ENCODE data around the gene DPH2. TPM values are rescaled to one million over a fixed set of nuclear protein-coding genes. Genes with fewer than 3 reads are reported as not detected.

The DPH2 gene
- polyA plus RNA-seq, 2 of the 4 experiments (the other 2 are of a cell fraction) = 38.8 to 41.7 TPM

- no peak for FAIRE-seq
- no peak overlapping the region for H3K4me3 ChIP-seq
- H3K27ac ChIP-seq = no peak overlapping the region
- no peak for TF ChIP-seq NR3C1 (IDR thresholded peaks at IDR 0.05)
- CTCF ChIA-PET = interaction anchor here (1.2 to 1.8 kb wide), 4 partner anchors 19 to 213 kb away, joined by 3 to 7 read pairs (median 5); no protein-coding TSS in a partner anchor
- 96% methylated on average over 8 of the region's 8 CpGs for WGBS (ENCODE audit: missing lambda C conversion rate)
- DNase-seq (ENCODE audit: low read depth in 1 of 2, low spot score in 1 of 2) = no peak
- peaks cover 37% of the 10 kb centered on the region; the same call in 2 of the 3 replicates for H3K4me1 ChIP-seq
- H3K4me2 ChIP-seq = no peak overlapping the region
- POLR2A ChIA-PET = no interaction called here
- no peak for ATAC-seq
- H3K9me3 ChIP-seq = no peaks in the 10 kb centered on the region
Measured at GRCh38 chr1:43976890-43977289, 7.1 kb downstream of the DPH2 start.

- H3K4me1 ChIP-seq = peaks cover 37% of the 10 kb centered on the region; the same call in 2 of the 3 replicates
- no peak for TF ChIP-seq BCL3 (IDR thresholded peaks at IDR 0.05)
- TF ChIP-seq TP53 (CRISPR knock-in tag; IDR thresholded peaks at IDR 0.05) = no peak
- no peak for TF ChIP-seq RNF2 (IDR thresholded peaks at IDR 0.05; ENCODE audit: borderline replicate concordance, low read depth)
- no peak for TF ChIP-seq CTCF (IDR thresholded peaks at IDR 0.05)
- TF ChIP-seq KDM5A (IDR thresholded peaks at IDR 0.05) = no peak
- no peak for TF ChIP-seq MAX (IDR thresholded peaks at IDR 0.05)
- TF ChIP-seq SREBF2 (IDR thresholded peaks at IDR 0.05) = no peak
- TF ChIP-seq CHD2 (IDR thresholded peaks at IDR 0.05; ENCODE audit: low read length, partially characterized antibody) = no peak
- no peak for TF ChIP-seq HOXA7 (CRISPR knock-in tag; IDR thresholded peaks at IDR 0.05)
- TF ChIP-seq FOSL2 (IDR thresholded peaks at IDR 0.05) = no peak
- no peak for TF ChIP-seq FOSL2 (CRISPR knock-in tag; IDR thresholded peaks at IDR 0.05)
- TF ChIP-seq HOXB5 (CRISPR knock-in tag; IDR thresholded peaks at IDR 0.05) = no peak
- TF ChIP-seq ESRRA (IDR thresholded peaks at IDR 0.05; ENCODE audit: borderline replicate concordance, low read length) = no peak
- TF ChIP-seq RAD21 (conservative IDR thresholded peaks at IDR 0.05 in 1 of 2, IDR thresholded peaks at IDR 0.05 in 1 of 2) = no peak
- no peak for TF ChIP-seq MAFK (IDR thresholded peaks at IDR 0.05; ENCODE audit: partially characterized antibody)
- no peak for TF ChIP-seq NR3C1 (IDR thresholded peaks at IDR 0.05)
- TF ChIP-seq ELK1 (IDR thresholded peaks at IDR 0.05; ENCODE audit: low read depth, low read length) = no peak
- no peak for TF ChIP-seq JUNB (IDR thresholded peaks at IDR 0.05)
- TF ChIP-seq HES2 (IDR thresholded peaks at IDR 0.05) = no peak
- TF ChIP-seq HEYL (CRISPR knock-in tag; IDR thresholded peaks at IDR 0.05) = no peak
- ChIA-PET CTCF (interaction anchor here (1.2 to 1.8 kb wide), 6 partner anchors 13 to 214 kb away, joined by 3 to 7 read pairs (median 4); no protein-coding TSS in a partner anchor), POLR2A (no interaction called here)
- no peaks in the 10 kb centered on the region for H3K9me3 ChIP-seq
- H3K4me2 ChIP-seq = peak overlapping the region; percentile 91
- peak overlapping the region; percentile 95; the same call in 1 of the 3 replicates for H3K4me3 ChIP-seq
- ATAC-seq (no peak), FAIRE-seq (no peak), DNase-seq (ENCODE audit: low read depth in 1 of 2, low spot score in 1 of 2) (no peak)
- WGBS (ENCODE audit: missing lambda C conversion rate) = 92% methylated on average over 9 of the region's 9 CpGs
- peak overlapping the region in 1 of 2 experiments; percentile 100; a peak in 3 of 6 replicates for H3K27ac ChIP-seq
Measured at GRCh38 chr1:43977376-43978263, 7.8 kb downstream of the DPH2 start.
